Activated CD4-positive, CD25-positive, alpha-beta regulatory T cell (primary cell): ENCODE results near the gene NPAS2.

ENCODE experiments used
- DNase-seq, 4 experiments: peaks; one replicate each; lab custom pipeline; 2025; lab: John Stamatoyannopoulos, UW

Gene NPAS2

DNA sequence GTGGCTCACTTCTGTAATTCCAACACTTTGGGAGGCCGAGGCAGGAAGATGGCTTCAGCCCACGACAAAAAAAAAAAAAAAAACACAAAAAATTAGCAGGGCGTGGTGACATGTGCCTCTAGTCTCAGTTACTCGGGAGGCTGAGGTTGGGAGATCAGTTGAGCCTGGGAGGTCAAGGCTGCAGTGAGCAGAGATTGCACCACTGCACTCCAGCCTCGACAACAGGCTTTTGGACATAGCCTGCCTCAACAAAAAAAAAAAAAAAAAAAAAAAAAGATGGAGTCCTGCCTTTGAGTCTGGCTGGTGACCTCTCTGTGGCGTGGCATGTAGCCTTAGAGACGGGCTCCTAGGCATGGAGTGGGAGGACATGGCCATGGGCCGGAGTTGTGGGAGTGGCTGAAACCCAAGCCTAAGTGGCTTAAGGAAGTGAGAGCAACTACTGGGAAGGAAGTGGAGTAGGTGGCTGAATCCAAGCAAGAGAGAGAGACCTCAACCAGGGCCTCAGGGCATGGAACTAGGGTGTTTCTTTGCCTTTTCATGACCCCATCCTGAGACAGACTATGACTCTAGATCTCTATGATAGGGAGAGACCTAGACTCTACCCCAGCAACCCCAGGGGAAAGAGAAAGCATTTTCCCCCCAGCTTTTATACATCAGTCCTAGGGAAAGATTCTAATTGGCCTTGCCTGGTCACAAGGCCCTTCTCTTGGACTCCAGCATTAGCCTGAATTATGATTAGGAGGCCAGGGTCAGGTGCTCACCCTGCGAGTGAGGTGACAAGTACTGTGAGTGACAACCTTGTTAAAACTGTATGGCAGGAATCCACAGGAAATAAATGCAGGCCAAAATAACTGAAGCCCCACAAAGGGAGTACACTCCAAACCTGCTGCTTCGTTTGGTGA is 34.2 kb downstream of the NPAS2 start:
- no peak for DNase-seq

DNA sequence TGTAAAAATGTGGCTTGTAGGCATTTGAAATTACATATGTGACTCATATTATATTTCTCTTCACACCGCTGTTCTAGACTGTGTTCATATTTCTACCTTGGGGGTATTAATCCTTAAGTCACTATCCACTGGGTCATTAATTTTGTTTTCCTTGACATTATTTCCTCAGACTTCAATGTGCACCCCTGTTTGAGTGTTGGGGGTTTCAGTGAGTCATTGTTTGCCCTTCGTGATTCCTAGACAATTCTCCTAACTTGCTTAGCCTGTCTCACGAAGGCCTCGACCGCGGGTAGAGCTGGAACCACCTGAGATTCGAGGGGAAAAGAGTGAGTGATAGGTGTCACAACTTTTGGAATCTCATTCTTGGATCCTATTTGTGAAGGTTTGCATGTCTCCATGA is 35.1 kb downstream of the NPAS2 start:
- no peak for DNase-seq

DNA sequence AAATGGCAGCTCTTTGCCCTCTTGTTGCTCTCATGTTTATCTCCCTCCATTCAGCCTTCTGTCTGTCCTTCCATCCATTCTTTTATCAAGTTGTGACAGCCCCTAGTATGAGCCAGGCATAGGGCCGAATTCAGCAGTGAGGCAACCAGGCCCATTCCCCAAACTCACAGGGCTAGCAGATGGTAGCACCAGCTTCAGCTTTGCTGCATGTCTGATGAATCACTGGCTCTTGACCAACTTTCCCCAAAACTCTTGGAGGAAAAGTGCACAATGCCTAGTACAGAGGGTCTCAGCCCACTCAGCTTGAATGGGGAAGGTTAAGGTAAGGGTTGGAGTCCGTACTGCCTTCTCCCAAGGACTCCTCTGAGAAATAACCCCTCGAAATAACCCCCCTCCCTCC is 35.7 kb downstream of the NPAS2 start:
- no peak for DNase-seq

DNA sequence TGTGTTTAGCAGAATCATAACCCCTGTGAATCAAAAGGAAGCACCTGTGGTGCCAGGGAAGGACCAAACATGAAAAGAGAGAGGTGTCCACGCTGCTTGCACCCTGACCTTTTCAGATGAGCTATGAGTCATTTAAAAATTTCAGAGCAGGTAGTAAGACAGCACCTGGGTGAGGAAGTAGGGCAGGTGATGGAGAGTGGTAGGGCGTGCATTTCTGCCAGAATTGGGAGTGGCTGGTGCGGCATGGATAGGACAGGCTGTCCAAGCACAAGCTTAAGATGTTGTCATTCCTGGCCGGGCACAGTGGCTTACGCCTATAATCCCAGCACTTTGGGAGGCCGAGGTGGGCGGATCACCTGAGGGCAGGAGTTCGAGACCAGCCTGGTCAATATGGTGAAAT is 36.8 kb downstream of the NPAS2 start:
- no peak for DNase-seq

DNA sequence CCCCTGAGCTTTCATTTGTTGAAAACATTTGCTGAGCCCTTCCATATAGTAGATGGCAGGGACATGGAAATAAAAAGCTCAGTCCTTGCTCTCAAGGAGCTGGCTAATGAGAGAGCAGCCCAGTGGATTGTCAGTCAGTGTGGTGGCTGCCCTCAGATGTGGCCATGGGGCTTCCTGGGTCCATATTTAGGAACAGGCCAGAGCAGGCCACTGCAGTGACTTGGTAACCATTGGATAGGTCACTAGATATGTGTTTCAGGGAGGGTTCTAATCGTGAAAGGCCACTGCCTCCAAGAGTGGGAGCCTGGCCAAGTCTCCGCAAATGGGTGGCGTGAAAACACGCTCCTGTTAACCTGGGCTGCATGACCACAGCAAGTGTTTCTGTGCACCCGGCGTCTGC is 37.4 kb downstream of the NPAS2 start:
- DNase-seq, result no peak

DNA sequence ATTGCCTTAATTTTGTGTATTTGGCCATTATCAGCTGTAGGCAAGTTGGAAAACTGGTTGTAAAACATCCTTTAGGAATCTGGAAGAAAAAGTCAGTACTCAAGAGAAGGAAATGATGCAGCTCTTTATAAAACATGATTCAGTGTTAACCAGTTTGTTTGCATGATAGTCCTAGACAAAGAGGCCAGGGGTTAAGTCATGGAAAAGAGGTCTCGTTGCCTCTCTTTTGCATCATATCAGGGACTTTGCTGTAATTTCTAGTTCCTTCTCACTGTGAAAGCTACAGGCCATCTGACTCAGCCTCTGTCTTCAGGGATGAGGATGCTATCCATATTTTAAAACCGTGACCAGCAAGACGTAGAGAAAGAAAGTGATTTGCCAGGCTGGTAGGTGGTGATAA is 38.0 kb downstream of the NPAS2 start:
- DNase-seq, result no peak

DNA sequence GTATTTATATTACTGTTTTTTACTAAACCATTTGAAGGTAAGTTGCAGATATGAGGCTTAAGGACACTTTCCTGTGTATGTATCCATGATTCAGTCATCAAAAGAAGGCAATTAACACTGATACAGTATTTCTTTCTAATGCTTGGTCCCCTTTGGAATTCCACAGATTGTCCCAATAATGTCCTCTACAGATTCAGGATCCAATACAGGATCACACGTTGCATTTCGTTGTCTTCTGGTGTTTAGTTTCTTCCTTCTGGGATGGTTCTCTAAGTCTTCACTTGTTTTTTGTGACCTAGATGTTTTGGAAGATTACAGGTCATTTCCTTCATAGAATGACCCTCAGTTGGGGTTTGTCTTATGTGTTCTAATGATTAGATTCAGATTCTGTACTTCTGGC is 40.0 kb downstream of the NPAS2 start:
- no peak for DNase-seq

DNA sequence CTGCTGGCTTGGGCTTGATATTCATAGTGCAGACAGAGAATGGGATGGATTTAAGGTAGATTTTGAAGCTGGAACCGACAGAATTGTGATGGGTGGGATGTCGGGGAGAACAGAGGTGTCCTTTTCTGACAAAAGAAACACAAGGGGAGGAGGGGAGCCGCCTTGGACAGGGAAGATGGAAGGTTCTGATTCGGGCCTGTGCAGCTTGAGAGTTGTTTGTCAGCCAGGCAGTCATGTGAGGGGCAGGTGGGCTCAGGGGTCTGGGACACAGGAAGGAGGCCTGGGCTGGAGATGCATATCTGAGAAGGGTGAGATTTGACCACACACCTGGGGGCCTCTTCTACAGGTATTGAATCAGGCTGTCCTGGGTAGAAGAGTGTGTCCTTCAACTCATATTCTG is 41.4 kb downstream of the NPAS2 start:
- DNase-seq, result no peak

DNA sequence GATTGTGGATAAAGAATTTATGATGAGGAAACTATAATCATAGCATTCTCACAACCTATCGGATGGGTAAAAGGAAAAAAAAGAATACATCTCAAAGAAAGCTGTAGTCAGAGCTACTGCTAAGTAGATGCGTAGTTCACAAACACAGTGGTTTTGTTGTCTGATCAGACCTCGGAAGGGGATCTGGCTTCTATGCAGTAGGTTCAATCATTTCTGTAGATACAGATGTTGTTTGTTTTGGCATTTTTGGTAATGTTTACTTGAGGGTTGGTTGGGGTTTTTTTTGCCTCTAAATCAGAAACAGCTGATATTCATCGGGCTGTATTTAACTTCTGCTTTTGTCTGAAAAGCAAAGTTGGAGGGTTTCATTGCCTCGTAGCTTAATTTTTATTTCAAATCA is 42.1 kb downstream of the NPAS2 start:
- no peak for DNase-seq

DNA sequence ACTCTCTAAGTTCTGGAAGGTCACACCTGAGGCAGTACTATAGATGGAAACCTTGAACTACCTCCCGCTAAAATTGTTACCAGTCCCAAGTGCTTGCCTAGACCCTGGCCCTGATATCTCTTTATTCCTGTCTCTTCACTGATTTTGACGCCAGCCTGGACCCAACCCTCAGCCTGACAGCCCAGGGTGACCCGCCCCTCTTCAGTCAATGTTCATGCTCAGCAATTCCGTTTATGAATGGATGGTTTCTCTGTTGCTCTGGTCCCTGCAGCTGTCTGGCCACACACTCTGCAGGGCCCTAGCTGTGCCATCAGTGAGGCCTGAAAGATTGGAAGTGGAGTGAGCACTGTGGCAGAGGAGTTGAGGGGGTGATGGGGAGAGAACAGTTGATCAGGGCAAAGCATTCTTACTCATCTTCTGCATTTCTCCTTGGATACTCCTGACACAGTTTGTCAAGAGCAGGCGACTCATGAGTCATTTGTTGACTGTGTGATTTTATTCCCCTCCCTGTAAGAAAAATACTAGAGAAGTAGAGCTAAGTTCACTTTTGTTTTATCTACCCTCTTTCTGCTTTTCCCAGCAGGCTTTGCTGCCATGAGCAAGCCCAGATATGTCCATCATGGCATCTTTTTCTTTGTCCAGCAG is 46.0 kb downstream of the NPAS2 start:
- DNase-seq, result no peak

DNA sequence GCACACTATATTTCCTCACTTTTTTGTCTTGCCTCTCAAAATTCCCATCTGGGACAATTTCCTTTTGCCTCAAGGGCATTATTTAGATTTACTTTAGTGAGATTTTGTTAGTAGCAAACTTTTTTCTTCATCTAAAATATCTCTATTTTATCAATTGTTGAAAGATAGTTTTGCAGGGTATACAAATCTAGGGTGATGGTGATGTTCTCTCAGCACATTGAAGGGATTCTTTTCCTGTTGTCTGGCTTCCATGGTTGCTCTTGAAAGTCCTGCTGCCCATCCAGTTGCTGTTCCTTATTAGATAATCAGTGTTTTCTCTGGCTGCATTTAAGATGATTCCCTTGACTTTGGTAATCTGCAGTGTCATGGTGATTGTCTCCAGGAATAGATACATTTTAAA is 48.1 kb downstream of the NPAS2 start:
- DNase-seq, result no peak

DNA sequence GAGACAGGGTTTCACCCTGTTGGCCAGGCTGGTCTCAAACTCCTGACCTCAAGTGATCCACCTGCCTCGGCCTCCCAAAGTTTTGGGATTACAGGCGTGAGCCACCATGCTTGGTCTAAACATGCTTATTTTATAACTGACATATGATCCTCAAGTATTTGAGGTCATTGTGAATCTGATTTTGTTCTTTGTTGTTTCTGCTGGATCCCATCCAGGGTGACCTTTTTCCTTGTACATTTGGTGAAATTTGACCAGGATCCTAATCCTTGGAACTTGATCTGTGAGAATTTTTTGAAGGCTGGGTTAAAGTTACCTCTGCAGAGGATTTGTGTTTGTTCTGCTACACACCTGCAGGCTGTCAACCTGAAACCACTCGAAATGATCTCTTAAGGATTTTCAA is 49.2 kb downstream of the NPAS2 start:
- DNase-seq, result no peak

DNA sequence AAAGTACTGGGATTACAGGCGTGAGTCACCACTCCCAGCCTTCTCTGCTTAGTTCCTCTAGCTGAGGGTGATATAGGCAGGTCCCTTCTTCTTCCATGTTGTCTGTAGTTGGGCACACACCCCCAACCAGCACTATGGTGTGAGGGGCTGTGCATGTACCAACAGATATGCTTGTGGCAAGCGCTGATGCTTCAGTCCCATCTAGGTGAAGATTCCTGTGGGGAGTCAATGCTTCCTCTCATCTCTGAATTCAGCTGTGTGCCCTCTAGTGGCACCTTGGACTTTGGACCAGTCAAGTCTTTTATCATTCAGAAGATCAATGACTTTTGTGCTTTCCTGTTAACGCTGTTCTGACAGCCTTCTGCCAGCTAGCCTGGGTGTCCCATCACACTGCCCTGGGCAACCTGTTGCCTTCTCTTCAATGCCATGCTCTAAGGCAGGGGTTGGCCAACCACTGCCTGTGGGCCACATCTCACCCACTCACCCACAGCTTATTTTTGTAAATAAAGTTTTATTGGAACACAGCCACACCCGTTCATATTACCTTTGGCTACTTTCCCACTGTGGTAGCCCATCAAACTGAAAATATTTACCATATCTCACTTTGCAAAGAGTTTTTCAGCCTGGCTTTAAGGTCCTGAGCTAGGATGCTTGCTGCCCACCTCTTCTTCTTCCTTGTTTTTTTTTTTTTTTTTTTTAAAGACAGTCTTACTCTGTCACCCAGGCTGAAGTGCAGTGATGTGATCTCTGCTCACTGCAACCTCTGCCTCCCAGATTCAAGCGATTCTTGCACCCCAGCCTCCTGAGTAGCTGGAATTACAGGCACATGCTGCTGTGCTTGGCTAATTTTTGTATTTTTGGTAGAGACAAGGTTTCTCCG is 51.0 kb downstream of the NPAS2 start:
- DNase-seq, result no peak

DNA sequence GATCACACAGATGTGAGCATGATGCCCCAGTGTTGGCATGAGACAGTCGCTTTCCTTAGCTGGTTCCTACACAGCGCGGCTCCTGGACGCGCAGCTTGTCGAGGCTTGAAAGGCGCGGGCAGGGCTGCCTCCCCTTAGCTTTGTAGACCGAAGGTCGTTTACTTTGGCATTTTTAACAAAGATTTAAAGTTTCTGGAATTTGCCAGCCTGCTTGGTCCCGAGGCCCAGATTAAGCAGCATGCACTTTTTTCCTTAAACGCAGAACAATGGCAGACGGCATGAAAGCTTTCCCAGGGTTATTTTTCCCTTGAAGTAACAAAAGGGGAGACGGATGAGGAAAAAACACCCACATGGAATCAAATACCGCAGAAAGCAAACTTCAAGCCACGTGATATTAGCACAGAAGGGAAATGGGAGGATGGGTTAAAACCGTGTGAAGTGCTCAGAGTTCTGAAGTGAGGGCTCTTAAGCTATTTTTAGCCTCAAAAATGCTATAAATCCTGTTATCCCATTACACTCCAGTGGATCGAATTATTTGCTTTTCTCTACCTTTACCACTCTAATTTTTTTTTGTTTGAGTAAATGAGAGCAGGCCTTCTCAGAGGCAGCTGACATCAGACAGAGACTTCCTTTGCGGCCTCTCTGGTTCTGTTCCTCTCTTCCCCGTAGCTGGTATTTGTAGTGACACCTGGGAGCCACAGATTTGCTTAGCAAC is 55.7 kb downstream of the NPAS2 start:
- no peak for DNase-seq

DNA sequence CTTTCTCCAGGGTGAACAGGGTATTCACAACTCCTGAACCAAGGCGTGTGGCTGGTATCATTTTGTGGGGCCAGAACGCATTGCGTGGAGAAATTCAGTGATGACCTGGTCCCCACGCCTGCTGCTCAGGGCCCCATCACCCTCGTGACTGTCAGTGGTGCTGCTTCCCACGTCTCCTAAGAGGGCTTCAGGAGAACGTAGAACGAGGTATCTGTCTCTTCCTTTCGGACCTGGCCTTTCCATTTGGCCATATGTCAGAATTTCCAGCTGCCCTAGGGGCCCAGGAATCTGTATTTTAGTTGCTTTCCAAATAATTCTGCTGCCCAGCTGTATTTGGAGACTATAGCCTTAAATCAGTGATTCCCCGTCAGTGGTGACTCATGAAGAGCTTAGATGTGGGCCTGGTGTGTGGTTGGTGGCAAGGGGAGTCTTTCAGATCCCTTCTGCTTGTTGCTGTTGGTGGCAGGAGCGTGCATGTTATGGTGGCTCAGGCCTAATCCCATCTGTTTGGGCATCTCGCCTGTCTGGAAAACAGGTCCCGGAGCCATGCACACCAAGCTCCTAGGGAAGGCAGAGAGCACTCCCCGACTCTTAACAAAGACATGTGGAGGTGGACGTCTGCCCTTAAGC is 56.4 kb downstream of the NPAS2 start:
- no peak for DNase-seq

DNA sequence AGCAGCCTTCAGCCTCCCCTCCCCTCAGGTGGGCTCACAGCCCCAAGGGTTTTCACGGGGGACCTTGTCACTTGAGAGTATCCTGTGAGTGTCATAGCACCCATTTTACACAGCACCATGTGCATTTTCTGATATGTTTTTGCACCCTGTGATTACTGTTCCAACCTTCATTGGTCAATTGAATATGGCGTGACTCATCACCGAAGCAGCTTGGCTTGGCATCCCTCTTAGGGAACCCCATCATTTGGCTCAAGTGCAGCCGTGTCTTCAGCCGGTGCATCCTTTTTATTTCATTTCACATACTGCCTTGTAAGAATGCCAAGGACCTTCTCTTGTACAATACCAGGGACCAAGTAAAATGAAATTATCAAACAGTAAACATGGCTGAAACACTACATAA is 57.6 kb downstream of the NPAS2 start:
- DNase-seq, result no peak

DNA sequence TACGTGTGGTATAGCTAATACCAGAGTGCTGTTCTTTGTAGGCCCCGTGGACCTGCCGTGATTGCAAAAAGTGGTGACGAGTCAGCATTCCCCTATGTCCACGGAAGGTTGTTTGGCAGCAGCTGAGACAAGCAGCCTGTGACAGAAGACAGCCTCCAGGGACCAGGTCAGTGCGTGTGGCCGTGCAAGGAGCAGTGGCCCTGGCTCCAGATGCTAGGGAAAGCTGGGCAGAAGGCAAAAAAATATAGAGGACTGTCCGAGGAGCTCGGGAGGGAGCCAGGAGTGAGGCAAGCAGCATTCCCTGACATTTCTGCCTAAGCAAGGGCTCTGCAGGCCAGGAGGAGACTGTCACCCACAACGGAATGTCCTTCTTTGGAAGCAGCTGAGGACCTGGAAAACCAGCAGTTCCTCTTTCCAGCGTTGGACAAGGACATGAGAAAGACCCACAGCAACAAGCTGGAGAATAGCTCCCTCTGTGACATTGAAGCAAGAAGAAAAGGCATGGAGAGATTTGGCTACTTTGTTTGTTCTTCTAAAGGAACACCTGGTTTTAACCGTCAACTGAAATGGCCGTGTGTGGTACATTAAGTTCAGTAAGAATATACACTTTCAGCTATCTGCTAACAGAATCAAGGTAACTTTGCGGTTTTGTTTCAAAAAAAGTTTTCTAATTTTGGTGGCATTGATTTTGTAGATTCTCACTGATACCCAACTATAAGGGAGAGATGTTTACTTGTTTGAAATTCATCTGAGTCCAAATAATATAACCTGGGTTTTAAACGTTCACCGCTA is 58.3 kb downstream of the NPAS2 start:
- no peak for DNase-seq

DNA sequence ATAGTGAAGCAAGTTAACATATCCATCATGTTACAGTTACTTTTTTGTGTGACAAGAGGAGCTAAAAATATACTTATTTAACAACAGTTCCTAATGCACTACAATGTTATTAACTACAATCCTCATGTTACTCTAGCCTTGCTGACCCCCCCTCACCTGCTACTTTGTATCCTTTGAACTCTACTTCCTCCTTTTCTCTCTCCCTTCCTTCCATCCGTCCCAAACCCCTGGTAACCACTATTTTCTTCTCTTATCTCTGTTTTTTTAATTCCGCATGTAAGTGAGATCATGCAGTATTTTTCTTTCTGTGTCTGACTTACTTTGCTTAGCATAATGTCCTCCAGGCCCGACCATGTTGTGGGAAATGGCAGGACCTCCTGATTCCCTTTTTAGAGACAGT is 59.4 kb downstream of the NPAS2 start:
- DNase-seq, result no peak

DNA sequence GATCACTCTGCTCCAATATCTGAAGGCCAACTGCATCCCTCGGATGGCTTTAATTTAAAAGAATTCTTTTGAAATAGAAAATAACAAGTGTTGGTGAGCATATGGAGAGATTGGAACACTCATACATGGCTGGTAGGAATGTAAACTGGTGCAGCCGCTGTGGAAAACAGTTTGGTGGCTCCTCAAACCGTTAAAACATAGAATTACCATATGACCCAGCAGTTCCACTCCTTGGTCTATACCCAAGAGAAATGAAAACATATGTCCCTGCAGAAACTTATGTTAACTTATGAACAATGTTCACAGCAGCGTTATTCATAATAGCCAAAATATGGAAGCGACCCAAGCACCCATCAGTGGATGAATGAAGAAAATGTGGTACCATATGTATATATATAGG is 60.1 kb downstream of the NPAS2 start:
- no peak for DNase-seq

DNA sequence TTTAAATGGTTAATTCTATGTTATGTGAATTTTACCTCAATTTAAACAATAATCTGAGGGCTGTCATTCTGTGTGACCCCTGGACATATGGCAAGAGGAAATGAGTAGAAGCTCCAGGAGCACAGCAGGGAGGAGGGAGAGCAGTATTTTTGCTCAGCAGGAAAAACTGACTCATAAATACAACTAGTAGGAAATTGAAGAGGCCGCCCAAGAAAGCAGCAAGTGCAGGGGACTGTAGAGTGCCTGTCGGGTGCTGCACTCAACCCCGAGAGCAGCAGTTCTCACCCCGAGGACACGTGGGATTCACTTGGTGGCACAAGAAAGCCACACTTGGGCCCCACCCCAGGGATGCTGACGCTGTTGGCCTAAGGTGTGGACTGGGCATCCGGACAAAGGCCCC is 60.8 kb downstream of the NPAS2 start:
- DNase-seq, result no peak
